GM19043 (cell line): Measurements from ENCODE around the gene BRAF.
"Not testable (repeated sequence)": the region's sequence is repeated elsewhere in the genome, so short reads cannot be mapped to it uniquely, and the experiment has no call there.

Experiments used
- ATAC-seq: cut with Tn5 transposase; IDR thresholded peaks from one replicate; pipeline ENCODE4 v1.9.1; 2021; ENCODE audit warnings: low read depth; ENCODE audit not compliant: unreplicated experiment

BRAF gene

GRCh38 chr7:140920745-140921144 lies 4.0 kb downstream of the BRAF start:
- ATAC-seq: no peak

DNA sequence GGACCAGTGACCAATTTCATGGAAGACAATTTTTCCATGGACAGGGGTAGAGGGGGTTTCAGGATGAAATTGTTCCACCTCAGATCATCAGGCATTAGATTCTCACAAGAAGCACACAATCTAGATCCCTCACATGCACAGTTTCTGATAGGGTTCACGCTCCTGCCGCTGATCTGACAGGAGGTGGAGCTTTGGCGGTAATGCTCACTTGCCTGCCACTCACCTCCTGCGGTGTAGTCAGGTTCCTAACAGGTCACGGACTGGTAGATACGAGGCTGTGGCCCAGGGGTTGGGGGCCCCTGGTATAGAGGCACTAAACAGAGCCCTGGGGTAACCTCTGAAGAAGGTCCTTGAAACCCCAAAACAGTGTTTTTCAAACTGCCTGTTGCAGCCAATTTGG lies 6.5 kb downstream of the BRAF start:
- ATAC-seq: no peak

DNA sequence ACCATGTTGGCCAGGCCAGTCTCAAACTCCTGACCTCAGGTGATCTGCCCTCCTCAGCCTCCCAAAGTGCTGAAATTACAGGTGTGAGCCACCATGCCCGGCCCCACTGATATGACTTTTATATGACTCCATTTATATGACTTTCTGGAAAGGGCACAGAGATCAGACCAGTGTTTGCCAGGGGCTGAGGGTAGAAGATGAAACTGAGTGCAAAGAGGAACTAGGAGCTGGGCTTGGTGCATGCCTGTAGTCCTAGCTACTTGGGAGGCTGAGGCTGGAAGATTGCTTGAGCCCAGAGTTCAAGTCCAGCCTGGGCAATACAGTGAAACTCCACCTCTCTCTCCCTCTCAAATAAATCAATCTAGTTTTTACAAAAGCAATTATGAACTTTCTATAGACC lies 7.5 kb downstream of the BRAF start:
- ATAC-seq: no peak

GRCh38 chr7:140915935-140916555 lies 8.7 kb downstream of the BRAF start:
- ATAC-seq: no peak

GRCh38 chr7:140914083-140914482 lies 10.6 kb downstream of the BRAF start:
- no peak for ATAC-seq

DNA sequence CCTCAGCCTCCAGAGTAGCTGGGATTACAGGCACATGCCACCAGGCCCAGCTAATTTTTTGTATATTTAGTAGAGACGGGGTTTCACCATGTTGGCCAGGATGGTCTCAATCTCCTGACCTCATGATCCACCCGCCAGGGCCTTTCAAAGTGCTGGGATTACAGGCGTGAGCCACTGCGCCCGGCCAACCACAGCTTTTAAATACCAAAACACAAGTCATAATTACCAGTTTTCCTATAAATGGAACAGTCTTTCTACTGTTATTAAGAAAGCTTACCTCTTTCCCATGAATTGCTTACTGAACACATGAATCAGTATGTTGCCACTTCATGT lies 11.2 kb downstream of the BRAF start:
- ATAC-seq: not testable (repeated sequence)

DNA sequence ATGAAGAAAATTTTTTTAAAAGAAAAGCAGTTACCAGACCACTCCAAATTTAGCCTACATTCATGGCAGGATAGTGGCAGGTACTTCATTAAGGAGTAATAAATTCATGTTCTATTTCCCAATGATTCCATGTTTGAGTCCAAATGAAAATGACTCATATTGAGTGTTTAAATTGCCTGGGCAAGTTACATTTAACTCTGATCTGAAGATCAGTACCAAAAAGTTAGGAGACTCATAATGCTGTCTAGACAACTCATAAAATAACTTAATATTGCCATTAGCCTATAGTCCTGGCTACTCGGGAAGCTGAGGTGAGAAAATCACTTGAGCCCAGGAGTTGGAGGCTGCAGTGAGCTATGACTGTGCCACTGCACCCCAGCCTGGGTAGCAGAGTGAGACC lies 13.0 kb downstream of the BRAF start:
- ATAC-seq: no peak

DNA sequence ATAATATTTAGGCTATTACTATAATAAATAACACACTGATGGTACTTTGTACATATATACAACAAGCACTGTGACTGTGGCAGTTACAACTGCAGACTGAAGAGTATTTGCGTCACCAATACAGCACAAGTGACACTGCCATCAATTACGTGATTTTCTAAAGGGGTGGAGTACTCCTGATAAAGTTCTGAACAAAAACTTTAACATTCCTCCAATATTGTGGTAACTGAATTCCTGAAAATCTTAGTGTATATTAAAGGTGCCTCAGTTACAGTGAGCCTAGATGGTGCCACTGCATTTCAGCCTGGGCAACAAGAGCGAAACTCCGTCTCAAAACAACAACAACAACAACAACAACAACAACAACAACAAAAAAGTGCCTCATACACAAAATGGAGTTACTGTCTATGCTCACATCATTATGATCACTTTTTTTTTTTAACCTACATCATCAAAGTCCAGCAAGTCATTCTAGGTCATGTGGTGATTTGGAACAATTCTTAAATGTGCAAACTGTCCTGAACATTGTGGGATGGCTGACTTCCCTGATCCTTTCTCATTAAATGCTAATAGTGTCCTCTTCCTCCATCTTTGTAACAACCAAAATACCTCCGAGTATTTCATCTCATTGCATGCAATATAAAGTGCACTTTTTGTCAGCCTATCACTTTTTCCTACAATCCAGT lies 15.1 kb downstream of the BRAF start:
- no peak for ATAC-seq

DNA sequence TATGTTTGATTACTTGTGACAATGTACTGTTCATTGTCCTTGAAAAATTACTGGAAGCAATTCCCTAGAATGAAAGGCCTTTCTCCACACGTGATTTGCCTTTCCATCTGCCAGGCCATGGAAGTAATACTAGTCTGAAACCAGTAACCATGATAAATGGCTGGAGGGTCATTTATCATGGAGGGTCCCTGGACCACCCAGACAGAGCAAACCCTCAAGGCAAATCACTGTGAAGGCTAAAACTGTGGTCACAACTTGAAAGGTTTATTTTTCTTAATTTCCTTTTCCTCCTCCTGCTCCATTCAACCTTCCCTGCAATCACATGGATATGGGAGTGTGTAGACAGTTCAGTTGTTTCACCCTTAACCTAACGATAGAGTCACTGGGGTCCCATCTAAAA lies 16.4 kb downstream of the BRAF start:
- ATAC-seq: no peak

DNA sequence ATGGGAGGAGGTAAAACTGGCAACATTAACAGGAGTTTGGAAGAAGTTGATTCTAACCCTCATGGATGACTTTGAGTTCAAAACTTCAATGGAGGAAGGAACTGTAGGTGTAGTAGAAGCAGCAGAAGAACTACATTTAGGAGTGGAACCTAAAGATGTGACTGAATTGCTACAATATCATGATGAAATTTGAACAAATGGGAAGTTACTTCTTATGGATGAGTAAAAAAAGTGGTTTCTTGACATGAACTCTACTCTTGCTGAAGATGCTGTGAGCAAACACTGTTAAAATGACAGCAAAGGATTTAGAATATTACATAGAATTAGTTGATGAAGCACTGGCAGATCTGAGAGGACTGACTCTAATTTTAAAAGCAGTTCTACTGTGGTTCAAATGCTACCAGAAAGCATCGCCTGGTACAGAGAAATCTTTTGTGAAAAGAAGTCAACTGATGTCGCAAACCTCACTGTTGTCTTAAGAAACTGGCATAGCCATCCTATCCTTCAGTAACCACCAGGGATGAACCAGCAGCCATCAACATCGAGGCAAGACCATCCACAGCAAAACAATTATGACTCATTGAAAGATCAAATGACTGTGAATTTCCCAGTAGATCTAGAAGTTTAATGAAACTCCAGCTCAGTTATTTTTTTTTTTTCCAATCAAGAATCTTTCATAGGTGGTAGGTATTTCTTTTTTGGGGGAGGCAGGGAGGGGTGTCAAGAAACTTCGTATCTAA lies 20.8 kb downstream of the BRAF start:
- no peak for ATAC-seq

- ATAC-seq: peak; percentile 67
Observed at GRCh38 chr7:140902303-140902953, 22.3 kb downstream of the BRAF start.

GRCh38 chr7:140901941-140902302 lies 22.8 kb downstream of the BRAF start:
- no peak for ATAC-seq

DNA sequence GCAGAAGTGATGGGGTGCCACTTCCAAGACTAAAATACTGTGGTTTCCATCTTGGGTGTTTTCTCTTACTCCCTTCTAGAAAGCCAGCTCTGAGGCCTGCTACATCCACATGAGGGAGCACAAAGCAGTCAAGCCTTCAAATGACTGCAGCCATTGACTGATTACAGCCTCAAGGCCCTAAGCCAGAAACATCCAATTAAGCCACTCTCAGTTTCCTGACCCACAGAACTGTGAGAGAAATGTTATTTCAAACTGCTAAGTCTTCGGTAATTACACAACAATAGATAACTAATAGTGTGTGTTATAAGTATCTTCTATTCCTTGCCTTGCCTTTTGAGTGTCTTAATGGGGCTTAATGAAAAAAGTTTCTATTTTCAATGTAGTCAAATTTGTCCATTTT lies 24.8 kb downstream of the BRAF start:
- ATAC-seq: no peak

DNA sequence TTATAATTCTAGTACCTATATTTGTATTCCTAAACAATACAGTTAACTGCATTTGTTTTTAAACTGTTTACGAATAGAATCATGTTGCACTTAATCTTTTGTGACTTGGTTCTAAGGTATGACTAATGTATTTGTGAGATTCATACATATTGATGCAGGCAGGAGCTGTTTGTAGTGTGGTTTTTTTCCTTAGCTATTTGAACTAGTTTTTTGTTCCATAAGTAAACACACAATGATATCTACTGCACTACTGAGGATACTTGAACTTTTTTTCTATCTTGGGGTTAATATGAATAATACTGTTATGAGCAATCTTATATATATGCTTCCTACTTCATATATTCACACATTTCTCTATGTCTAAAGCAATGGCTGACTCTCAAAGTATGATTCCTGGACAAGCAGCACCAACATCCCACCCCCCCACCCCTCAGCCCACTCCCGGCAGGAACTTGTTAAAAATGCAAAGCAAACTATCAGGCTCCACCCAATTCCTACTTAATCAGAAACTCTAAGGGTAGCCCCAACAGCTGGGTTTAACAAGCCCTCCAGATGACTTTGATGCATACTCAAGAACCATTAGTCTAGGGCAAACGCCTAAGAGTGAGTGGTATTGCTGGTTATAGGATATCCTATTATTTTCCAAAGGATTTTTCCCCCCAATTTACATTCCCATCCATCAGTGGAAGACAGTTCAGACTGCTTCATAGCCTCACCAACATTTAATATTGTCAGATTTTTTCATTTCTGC lies 25.8 kb downstream of the BRAF start:
- no peak for ATAC-seq

DNA sequence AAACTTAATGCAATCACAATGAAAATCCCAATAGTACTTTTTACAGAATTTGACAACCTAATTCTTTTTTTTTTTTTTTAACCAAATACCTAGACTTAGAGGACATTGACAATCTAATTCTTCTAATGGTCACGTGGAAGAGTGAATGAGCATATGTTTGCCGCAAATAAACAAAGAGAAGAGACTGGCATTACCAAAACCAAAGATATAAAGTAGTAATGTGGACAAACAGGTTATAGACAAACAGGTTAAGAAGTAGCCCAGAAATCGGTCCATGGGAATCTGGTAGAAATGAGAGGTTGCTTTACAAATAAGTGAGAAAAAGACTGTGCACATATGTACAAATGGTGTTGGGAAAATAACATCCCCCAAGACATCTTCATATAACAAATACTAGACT lies 27.7 kb downstream of the BRAF start:
- no peak for ATAC-seq

GRCh38 chr7:140889645-140890044 lies 35.1 kb downstream of the BRAF start:
- ATAC-seq: peak; percentile 43

DNA sequence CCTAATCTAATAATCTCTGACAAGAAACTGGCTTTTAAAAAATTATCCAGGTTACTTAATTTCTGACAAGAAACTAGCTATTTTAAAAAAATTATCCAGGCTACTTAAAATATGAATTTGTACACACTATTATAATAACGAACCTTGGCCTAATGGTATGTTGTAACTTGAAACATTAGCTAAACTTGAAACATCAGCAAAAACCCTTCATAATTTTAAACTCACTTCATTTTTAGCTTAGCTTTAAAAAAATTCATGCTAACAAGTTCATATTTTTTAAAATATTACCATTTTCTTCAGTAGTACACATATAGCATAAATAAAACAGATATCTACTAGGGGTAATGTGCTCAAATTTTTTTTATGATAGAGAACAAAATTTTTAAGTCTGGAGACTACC lies 35.6 kb downstream of the BRAF start:
- ATAC-seq: no peak

GRCh38 chr7:140888087-140888486 lies 36.6 kb downstream of the BRAF start:
- ATAC-seq: no peak

GRCh38 chr7:140885735-140886334 lies 38.9 kb downstream of the BRAF start:
- ATAC-seq: no peak

- peak; percentile 40 for ATAC-seq
Observed at GRCh38 chr7:140883378-140883777, 41.4 kb downstream of the BRAF start.
